Prostate gland (tissue), 2 donors: ENCODE results near the gene MRPS14.

Experiments used
- POLR2A ChIP-seq: fragments of 450-650 bp; IDR thresholded peaks from one replicate; pipeline ENCODE4 v1.6.1; 2016; ENCODE audit warnings: antibody characterized with exemption, mild to moderate bottlenecking
- POLR2AphosphoS5 ChIP-seq: sonication (generic); formaldehyde crosslinking; IDR thresholded peaks from one replicate; pipeline ENCODE4 v1.6.1; 2017; ENCODE audit warnings: antibody characterized with exemption
- TF ChIP-seq, protein P1 (sequence below), 4 experiments: fragments of 200-600 bp in 2 of 4; fragments of 450-650 bp in 2 of 4; sonication (generic) in 2 of 4; IDR thresholded peaks; 1 replicate in 3 of 4; 2 replicates in 1 of 4; pipeline ENCODE4 v1.5.1; 2016 to 2019; ENCODE audit warnings: antibody characterized with exemption in 4 of 4, mild to moderate bottlenecking in 2 of 4, moderate library complexity in 2 of 4

DNA sequence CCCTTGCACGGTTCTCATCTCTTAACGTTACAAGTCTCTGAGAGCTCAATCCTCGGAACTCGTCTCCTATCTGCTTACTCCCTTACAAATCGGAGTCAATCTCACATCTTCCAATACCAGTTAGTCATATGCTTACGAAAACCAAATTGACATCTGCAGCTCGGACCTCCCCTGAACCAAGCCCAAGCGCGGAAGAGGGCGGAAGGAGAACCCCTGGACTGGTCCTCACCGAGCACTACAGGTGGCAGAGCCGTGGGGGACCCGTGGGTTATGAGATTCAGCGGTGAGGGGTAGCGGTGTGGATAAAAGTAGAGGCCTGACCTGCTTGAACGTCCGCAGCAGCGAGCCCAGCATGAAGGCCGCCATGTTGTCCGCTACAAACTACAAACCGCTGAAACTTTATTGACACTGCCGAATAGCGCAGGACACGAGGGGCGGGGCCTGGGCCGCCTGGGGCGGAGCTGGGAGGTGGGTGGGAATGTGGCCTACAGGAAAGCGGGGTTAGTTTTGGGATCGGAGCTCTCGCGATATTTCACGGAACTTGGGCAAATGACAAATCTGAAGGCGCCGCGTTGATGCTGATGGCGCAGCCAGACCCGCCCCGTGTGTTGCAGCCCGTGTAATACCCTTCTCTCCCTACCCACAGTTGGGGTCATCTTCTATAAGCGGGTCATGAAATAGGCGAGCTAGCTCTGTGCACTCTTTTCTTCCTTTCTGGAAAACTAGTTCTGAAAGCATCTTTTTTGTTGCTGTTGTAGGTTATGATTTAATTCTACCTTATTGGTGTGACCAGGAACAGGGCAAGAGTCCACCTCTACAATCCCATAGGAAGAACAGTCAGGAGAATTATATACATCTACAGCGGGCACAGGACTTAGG is at the start of gene MRPS14:
- TF ChIP-seq POLR2A (peak; percentile 83), POLR2AphosphoS5 (peak; percentile 98)
- TF ChIP-seq, protein P1, sequence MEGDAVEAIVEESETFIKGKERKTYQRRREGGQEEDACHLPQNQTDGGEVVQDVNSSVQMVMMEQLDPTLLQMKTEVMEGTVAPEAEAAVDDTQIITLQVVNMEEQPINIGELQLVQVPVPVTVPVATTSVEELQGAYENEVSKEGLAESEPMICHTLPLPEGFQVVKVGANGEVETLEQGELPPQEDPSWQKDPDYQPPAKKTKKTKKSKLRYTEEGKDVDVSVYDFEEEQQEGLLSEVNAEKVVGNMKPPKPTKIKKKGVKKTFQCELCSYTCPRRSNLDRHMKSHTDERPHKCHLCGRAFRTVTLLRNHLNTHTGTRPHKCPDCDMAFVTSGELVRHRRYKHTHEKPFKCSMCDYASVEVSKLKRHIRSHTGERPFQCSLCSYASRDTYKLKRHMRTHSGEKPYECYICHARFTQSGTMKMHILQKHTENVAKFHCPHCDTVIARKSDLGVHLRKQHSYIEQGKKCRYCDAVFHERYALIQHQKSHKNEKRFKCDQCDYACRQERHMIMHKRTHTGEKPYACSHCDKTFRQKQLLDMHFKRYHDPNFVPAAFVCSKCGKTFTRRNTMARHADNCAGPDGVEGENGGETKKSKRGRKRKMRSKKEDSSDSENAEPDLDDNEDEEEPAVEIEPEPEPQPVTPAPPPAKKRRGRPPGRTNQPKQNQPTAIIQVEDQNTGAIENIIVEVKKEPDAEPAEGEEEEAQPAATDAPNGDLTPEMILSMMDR (IDR thresholded peaks at IDR 0.05), result no peak
